HK-2 (cell line): ENCODE measurements around the gene AFAP1L1.

Experiments
- DNase-seq: peaks from one replicate; pipeline ENCODE4 v3.0.0-alpha.2; 2018; ENCODE audit not compliant: unreplicated experiment

Gene AFAP1L1

GRCh38 chr5:149314571-149315111 is 43.0 kb downstream of the AFAP1L1 start:
- DNase-seq = no peak

GRCh38 chr5:149315753-149316152 is 44.1 kb downstream of the AFAP1L1 start:
- no peak for DNase-seq

GRCh38 chr5:149317281-149318048 is 45.8 kb downstream of the AFAP1L1 start:
- DNase-seq = no peak

GRCh38 chr5:149319174-149319573 is 47.5 kb downstream of the AFAP1L1 start:
- DNase-seq = no peak

- peak; percentile 85 for DNase-seq
Measured at GRCh38 chr5:149320791-149321330, 49.2 kb downstream of the AFAP1L1 start.

GRCh38 chr5:149322518-149322917 is 50.9 kb downstream of the AFAP1L1 start:
- no peak for DNase-seq

- no peak for DNase-seq
Measured at GRCh38 chr5:149323210-149323609, 51.6 kb downstream of the AFAP1L1 start.

- DNase-seq = no peak
Measured at GRCh38 chr5:149323621-149324205, 52.1 kb downstream of the AFAP1L1 start.

- no peak for DNase-seq
Measured at GRCh38 chr5:149324641-149325040, 53.0 kb downstream of the AFAP1L1 start.

- DNase-seq = no peak
Measured at GRCh38 chr5:149325166-149325735, 53.6 kb downstream of the AFAP1L1 start.

GRCh38 chr5:149325894-149326293 is 54.2 kb downstream of the AFAP1L1 start:
- DNase-seq = no peak

GRCh38 chr5:149326611-149327010 is 55.0 kb downstream of the AFAP1L1 start:
- no peak for DNase-seq

GRCh38 chr5:149328177-149328576 is 56.5 kb downstream of the AFAP1L1 start:
- no peak for DNase-seq

- no peak for DNase-seq
Measured at GRCh38 chr5:149333711-149334443, 62.2 kb downstream of the AFAP1L1 start.

- DNase-seq = no peak
Measured at GRCh38 chr5:149337736-149338135, 66.1 kb downstream of the AFAP1L1 start.

GRCh38 chr5:149338364-149338763 is 66.7 kb downstream of the AFAP1L1 start:
- DNase-seq = no peak

GRCh38 chr5:149340920-149341319 is 69.3 kb downstream of the AFAP1L1 start:
- DNase-seq = no peak

GRCh38 chr5:149341876-149342275 is 70.2 kb downstream of the AFAP1L1 start:
- DNase-seq = peak; percentile 22

- no peak for DNase-seq
Measured at GRCh38 chr5:149344151-149344550, 72.5 kb downstream of the AFAP1L1 start.

- DNase-seq = peak; percentile 92
Measured at GRCh38 chr5:149345147-149345891, 73.7 kb downstream of the AFAP1L1 start, which contains the start of gene GRPEL2. TSS of gene GRPEL2 (plus strand) at chr5:149345499. CDS start at chr5:149345540, 41 bp downstream.

GRCh38 chr5:149345892-149346222 is 74.2 kb downstream of the AFAP1L1 start:
- DNase-seq = peak; percentile 11
